B cell (primary cell): Measurements from ENCODE around the gene HOXC13. TPM values are rescaled to one million over a fixed set of nuclear protein-coding genes. Genes with fewer than 3 reads are reported as not detected.
A peak's percentile ranks its signal among the peaks of the same experiment; 100 is the strongest.

Experiments used
- ATAC-seq: fragments of 200-7000 bp; cut with Tn5 transposase; one replicate; pipeline ENCODE4 v1.10.0; 2021; ENCODE audit warnings: low read depth, mild to moderate bottlenecking, moderate number of reproducible peaks, moderate library complexity
- CTCF ChIA-PET: fragments of 350-600 bp; sonication (Branson Sonifier 250); formaldehyde crosslinking; loops from one replicate; lab custom pipeline; 2021; ENCODE audit warnings: antibody characterized with exemption, inconsistent platforms; lab: Charles Lee
- POLR2A ChIA-PET: fragments of 350-600 bp; sonication (Branson Sonifier 250); formaldehyde crosslinking; loops from one replicate; lab custom pipeline; 2021; ENCODE audit warnings: antibody characterized with exemption; lab: Charles Lee
- DNase-seq: peaks from one replicate; pipeline ENCODE4 v3.0.0; 2013
- H2AFZ ChIP-seq: 2 replicates; pipeline ENCODE4 v1.6.1; 2012; ENCODE audit warnings: mild to moderate bottlenecking, low read depth, low read length; ENCODE audit not compliant: insufficient read depth, poor library complexity, severe bottlenecking
- H3K27ac ChIP-seq, 2 donors: 1 replicate in 1 of 2; 2 replicates in 1 of 2; pipeline ENCODE4 v1.5.1; 2012 to 2013; ENCODE audit warnings: low read length in 2 of 2, mild to moderate bottlenecking in 2 of 2, moderate library complexity in 1 of 2
- H3K27me3 ChIP-seq, 4 experiments: fragments of 200-600 bp in 1 of 4; sonication (generic) in 1 of 4; replicated peaks in 1 of 4; 1 replicate in 2 of 4; 2 replicates in 2 of 4; pipeline versions ENCODE4 v1.6.1 to v1.7.0; 2013 to 2016; ENCODE audit warnings: low read length in 3 of 4, mild to moderate bottlenecking in 2 of 4, mixed read lengths in 1 of 4, moderate library complexity in 1 of 4; ENCODE audit not compliant: insufficient read depth in 4 of 4, control insufficient read depth in 3 of 4; ENCODE audit errors: control extremely low read depth in 1 of 4
- H3K36me3 ChIP-seq, 2 experiments: replicated peaks in 1 of 2; 1 replicate in 1 of 2; 2 replicates in 1 of 2; pipeline versions ENCODE4 v1.6.1 to v1.7.1; 2013; ENCODE audit warnings: low read length in 1 of 2; ENCODE audit not compliant: insufficient read depth in 2 of 2, control insufficient read depth in 1 of 2; ENCODE audit errors: control extremely low read depth in 1 of 2, extremely low read depth in 1 of 2
- H3K4me1 ChIP-seq, 2 donors: fragments of 200-600 bp in 1 of 2; sonication (generic) in 1 of 2; 1 replicate in 1 of 2; 2 replicates in 1 of 2; pipeline versions ENCODE4 v1.5.1 to v1.6.1; 2013 to 2017; ENCODE audit warnings: low read length in 2 of 2; ENCODE audit not compliant: control insufficient read depth in 2 of 2, insufficient read depth in 2 of 2
- H3K4me2 ChIP-seq: replicated peaks from 2 replicates; pipeline ENCODE3; 2012; ENCODE audit warnings: mild to moderate bottlenecking, low read depth, low read length; ENCODE audit not compliant: poor library complexity, severe bottlenecking
- H3K4me3 ChIP-seq, 5 experiments: fragments of 200-600 bp in 1 of 5; sonication (generic) in 1 of 5; 1 replicate in 3 of 5; 2 replicates in 2 of 5; pipeline versions ENCODE4 v1.5.1 to v1.7.0; 2011 to 2016; ENCODE audit warnings: low read length in 4 of 5, mild to moderate bottlenecking in 4 of 5, low read depth in 2 of 5, control low read depth in 1 of 5, moderate library complexity in 1 of 5; ENCODE audit not compliant: insufficient read depth in 1 of 5; ENCODE audit errors: control extremely low read depth in 1 of 5, extremely low read depth in 1 of 5
- H3K79me2 ChIP-seq: fragments of 200-600 bp; sonication (generic); one replicate; pipeline ENCODE4 v1.6.0; 2016; ENCODE audit warnings: low read length; ENCODE audit not compliant: control insufficient read depth, insufficient read depth
- H3K9ac ChIP-seq: fragments of 200-600 bp; sonication (generic); 2 replicates; pipeline ENCODE4 v1.6.1; 2017; ENCODE audit warnings: mild to moderate bottlenecking, low read length, moderate library complexity
- H3K9me3 ChIP-seq, 3 donors: one replicate each; pipeline versions ENCODE4 v1.6.1 to v1.7.1; 2013; ENCODE audit warnings: low read length in 2 of 3; ENCODE audit not compliant: control insufficient read depth in 2 of 3, insufficient read depth in 1 of 3; ENCODE audit errors: control extremely low read depth in 1 of 3
- H4K20me1 ChIP-seq: 2 replicates; pipeline ENCODE4 v1.6.0; 2012; ENCODE audit warnings: mild to moderate bottlenecking, low read length; ENCODE audit not compliant: insufficient read depth, control insufficient read depth, poor library complexity, severe bottlenecking
- H3K27ac Mint-ChIP-seq: one replicate; pipeline ENCODE4 v1.8.0; 2021; ENCODE audit warnings: mixed read lengths
- H3K27me3 Mint-ChIP-seq: one replicate; pipeline ENCODE4 v1.8.0; 2021; ENCODE audit warnings: mixed read lengths
- H3K4me1 Mint-ChIP-seq: one replicate; pipeline ENCODE4 v1.8.0; 2021; ENCODE audit warnings: mixed read lengths
- H3K4me3 Mint-ChIP-seq: one replicate; pipeline ENCODE4 v1.8.0; 2021; ENCODE audit warnings: mixed read lengths
- H3K9me3 Mint-ChIP-seq: one replicate; pipeline ENCODE4 v1.8.0; 2022; ENCODE audit warnings: mixed read lengths; ENCODE audit not compliant: insufficient read depth
- CTCF ChIP-seq: fragments of 200-600 bp; IDR thresholded peaks from one replicate; pipeline ENCODE4 v1.8.0; 2022; ENCODE audit warnings: antibody characterized with exemption, mild to moderate bottlenecking
- EZH2 ChIP-seq: IDR thresholded peaks from 2 replicates; pipeline ENCODE4 v1.6.1; 2012; ENCODE audit warnings: borderline replicate concordance, low read depth, mild to moderate bottlenecking, moderate library complexity, low read length; ENCODE audit not compliant: insufficient read depth, poor library complexity, severe bottlenecking
- WGBS: methylation state at CpG from one replicate; pipeline ENCODE4 v1.1.5; 2013; ENCODE audit warnings: missing lambda C conversion rate; ENCODE audit not compliant: insufficient coverage; 5-methylcytosine and 5-hydroxymethylcytosine counted together
- intact Hi-C: fragments of 100-400 bp; cut with micrococcal nuclease; formaldehyde crosslinking; loops from one replicate; pipeline ENCODE4 v1.10.0; 2022
- polyA plus RNA-seq: library from polyadenylated mRNA; depleted of rRNA; stranded (reverse); fragments of >200 nt; gene quantifications from 2 replicates; pipeline ENCODE4 v1.2.3, GENCODE V29; 2012
- total RNA-seq, 2 donors: library from RNA; stranded (reverse); fragments of 120-200 nt in 1 of 2; gene quantifications; 1 replicate in 1 of 2; 2 replicates in 1 of 2; pipeline versions ENCODE4 v1.2.3 to v1.2.4, GENCODE V29; 2013 to 2022

HOXC13 gene
- total and polyA plus RNA-seq, 2 donors (not counting 1 experiment from before 2014, with no cell fraction given): not detected

- Histone ChIP-seq H3K79me2 (no peaks in the 10 kb centered on the region), H4K20me1 (no peaks in the 10 kb centered on the region), H3K4me3 (no peak overlapping the region), H3K4me1 (peaks cover 10 to 25% of the 10 kb centered on the region in 2 donors), H3K36me3 (no peaks in the 10 kb centered on the region), H3K4me2 (peak overlapping the region; percentile 39), H3K27ac (no peak overlapping the region), H3K9me3 (peaks cover 0 to 49% (median 2%) of the 10 kb centered on the region in 3 donors), H3K9ac (no peak overlapping the region), H3K27me3 (peaks cover 0 to 84% (median 74%) of the 10 kb centered on the region in 4 experiments), H2AFZ (no peak overlapping the region)
- 16% methylated on average over 86 of the region's 91 CpGs for WGBS
- DNase-seq (peak; percentile 39), ATAC-seq (no peak)
- no peak overlapping the region for H3K27ac Mint-ChIP-seq
- peaks cover 10% of the 10 kb centered on the region for H3K4me1 Mint-ChIP-seq
- intact Hi-C loops: loop anchor here (5.0 kb wide), 1 partner anchor 48 kb away; the partner anchor contains the start of gene HOXC10
- TF ChIP-seq EZH2 (no peak), CTCF (no peak)
- ChIA-PET POLR2A (no interaction called here), CTCF (no interaction called here)
- H3K27me3 Mint-ChIP-seq: peaks cover 77% of the 10 kb centered on the region
- no peaks in the 10 kb centered on the region for H3K9me3 Mint-ChIP-seq
- H3K4me3 Mint-ChIP-seq: no peak overlapping the region
Measured at GRCh38 chr12:53939141-53940108, 794 bp downstream of the HOXC13 start.
